GM12864 (cell line): ENCODE results near the gene ANAPC7.

ENCODE experiments used
- DNase-seq: peaks from one replicate; pipeline ENCODE4 v3.0.0-alpha.2; 2011; ENCODE audit warnings: low read depth
- H3K4me3 ChIP-seq: 2 replicates; pipeline ENCODE4 v1.5.1; 2011; ENCODE audit warnings: mild to moderate bottlenecking, low read depth, low read length, control low read depth
- TF ChIP-seq, protein P1 (sequence below): IDR thresholded peaks from 2 replicates; pipeline ENCODE4 v1.5.1; 2011; ENCODE audit warnings: low read depth, mild to moderate bottlenecking, moderate library complexity, low read length, control low read depth, inconsistent platforms; ENCODE audit errors: missing control alignments

The ANAPC7 gene

DNA sequence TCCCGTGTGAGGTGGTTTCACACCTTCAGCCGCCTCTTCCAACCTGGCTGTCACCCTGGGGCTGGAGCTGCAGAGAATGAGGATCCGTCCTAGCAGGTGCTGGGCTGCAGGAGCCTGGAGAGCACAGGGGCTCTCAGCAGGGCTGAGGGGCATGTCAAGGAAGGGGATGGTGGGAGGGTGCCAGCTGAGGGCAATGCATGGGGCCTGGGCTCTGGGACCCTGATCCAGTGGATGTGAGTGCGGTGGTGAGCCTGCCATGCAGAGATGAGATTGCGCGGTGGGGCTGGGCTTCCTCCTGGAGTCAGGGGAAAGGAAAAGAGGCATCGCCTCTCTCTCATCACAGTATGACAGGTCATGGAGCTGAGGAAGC is 31.5 kb downstream of the ANAPC7 start:
- no peak overlapping the region for H3K4me3 ChIP-seq
- TF ChIP-seq, protein P1, sequence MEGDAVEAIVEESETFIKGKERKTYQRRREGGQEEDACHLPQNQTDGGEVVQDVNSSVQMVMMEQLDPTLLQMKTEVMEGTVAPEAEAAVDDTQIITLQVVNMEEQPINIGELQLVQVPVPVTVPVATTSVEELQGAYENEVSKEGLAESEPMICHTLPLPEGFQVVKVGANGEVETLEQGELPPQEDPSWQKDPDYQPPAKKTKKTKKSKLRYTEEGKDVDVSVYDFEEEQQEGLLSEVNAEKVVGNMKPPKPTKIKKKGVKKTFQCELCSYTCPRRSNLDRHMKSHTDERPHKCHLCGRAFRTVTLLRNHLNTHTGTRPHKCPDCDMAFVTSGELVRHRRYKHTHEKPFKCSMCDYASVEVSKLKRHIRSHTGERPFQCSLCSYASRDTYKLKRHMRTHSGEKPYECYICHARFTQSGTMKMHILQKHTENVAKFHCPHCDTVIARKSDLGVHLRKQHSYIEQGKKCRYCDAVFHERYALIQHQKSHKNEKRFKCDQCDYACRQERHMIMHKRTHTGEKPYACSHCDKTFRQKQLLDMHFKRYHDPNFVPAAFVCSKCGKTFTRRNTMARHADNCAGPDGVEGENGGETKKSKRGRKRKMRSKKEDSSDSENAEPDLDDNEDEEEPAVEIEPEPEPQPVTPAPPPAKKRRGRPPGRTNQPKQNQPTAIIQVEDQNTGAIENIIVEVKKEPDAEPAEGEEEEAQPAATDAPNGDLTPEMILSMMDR: no peak
- no peak for DNase-seq

DNA sequence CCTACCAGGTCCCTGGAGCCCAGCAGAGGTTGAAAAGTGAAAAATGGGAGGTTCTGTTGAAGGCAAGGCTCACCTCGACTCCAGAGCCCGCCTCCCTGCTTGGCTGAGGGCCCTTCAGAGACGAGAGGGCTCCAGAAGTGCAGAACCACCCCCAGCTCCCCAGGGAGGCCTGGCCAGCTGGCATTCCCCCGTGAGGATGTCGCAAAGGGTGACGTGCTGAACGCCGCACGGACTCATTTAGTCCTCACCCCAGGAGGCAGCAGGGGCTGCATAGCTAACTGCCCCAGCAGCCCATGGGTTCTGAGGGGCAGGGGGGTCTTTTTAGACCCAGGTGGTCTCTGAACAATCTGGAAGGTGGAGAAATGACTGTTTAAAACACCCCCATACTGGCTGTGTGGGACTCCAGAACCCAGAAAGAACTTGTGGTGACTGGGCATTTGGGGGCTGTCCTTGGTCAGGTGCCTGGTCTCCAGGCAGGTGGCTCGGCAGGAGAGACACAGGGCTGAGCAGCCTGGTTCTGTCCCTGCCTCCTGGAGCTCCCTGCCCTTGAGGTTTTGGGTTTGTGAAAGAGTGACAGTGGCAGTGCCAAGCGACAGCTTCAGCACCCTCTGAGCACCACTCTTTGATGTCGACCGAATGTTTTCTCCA is 32.0 kb downstream of the ANAPC7 start:
- H3K4me3 ChIP-seq: no peak overlapping the region
- TF ChIP-seq, protein P1: no peak
- DNase-seq: no peak

DNA sequence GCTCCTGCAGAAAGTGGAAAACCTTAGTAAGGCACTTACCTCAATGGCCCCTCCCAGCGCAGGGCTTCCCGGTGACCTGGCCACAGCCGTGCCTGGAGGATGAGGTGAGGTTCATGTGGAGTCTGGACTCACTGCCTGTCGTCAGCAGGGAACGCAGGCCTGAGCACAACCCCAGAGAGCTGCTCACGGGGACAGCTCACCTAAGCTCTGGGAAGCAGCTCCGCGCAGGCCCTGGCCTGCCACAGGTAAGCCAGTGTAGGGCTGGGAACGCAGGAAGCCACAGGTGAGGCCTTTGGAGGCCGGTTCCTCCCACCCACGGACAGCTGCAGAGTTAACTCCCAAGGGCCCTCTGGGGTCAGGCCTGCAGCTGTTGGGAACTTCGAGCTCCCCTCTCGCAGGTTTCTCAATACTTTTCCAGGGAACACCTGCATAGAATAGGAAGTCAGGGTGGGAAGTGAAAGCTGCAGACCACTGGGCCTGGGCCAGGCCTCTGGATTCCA is 32.7 kb downstream of the ANAPC7 start:
- DNase-seq: no peak
- no peak overlapping the region for H3K4me3 ChIP-seq
- TF ChIP-seq, protein P1: no peak

DNA sequence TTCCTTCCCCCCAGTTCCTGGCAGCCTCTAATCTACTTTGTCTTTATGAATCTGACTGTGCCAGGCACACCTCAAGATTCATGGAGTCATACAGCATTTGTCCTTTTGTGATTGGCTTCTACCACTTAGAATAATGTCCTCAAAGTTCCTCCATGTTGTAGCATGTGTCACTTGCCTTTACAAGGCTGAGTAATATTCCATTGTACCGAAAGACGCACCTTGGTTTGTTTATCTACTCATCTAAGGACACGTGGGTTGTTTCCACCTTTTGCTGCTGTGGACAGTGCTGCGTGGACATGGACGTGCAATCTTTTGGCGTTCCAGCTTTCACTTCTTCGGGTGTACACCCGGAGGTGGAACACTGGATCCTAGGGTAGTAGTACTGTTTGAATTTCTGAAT is 33.5 kb downstream of the ANAPC7 start:
- TF ChIP-seq, protein P1: no peak
- H3K4me3 ChIP-seq: no peak overlapping the region
- no peak for DNase-seq

DNA sequence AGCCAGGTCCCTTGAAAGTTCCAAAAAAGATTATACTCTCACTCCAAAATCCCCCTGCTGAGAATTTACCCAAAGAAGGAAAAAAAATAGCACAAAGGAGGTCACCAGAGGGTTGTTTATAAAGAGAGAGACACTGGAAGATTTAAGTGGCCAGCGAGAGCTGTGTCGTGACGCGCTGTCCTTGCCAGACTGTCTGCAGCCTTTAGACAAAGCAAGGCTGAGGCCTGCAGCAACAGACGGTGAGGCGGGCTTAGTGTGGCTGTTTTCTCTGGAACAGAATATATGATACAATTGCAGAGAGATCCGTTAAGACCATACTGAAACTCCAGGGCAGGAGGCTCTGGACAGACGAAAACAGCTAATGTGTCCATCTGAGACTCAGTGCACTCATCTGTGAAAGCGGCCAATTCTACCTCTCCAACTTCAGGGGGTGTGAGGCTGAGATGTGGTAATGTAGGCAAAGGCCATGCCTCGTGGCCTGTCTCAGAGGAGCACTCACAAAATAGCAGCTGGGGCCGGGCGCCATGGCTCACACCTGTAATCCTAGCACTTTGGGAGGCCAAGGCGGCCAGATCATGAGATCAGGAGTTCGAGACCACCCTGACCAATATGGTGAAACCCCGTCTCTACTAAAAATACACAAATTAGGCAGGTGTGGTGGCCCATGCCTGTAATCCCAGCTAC is 36.2 kb downstream of the ANAPC7 start:
- TF ChIP-seq, protein P1: no peak
- no peak overlapping the region for H3K4me3 ChIP-seq
- no peak for DNase-seq

DNA sequence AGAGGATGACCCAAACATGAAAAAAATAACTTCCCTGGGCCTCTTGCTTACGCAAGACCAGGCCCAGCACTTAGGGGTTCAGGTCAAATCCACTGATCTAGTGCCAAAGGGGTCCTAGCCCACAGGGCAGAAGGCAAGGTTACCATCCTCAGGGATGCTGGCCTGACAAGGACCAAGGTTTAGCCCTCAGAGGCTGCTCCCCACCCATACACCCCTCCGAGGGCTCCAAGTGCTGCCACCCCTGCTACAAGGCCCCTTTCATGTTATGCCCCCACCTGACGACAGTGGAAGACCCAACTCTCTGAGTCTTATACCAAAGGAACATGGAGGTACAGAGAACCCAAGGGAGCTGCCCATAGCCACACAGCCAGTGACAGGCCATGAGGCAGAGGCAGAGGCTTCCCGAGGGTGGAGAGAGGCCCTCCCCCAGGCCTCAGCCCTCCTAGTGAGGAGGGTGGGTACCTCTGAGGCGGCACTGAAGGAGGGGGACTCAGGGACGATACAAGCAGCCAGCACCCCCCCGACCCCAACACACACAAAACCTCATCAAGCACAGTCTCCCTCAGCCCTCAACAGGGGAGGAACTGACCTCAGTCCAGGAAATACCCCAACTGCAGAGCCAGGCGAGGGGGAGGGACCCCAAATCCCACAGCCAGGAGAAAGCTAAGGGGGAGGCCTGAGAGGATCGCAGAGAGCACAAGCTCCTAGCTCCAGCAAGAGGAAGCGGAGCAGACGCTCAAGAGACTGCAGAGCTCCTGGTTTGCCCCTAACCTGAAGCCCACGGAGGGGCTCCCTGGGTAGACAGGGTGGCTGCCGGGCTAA is 37.0 kb downstream of the ANAPC7 start:
- TF ChIP-seq, protein P1: no peak
- DNase-seq: no peak
- no peak overlapping the region for H3K4me3 ChIP-seq
